Tibial artery (tissue), 4 donors: Measurements from ENCODE around the gene MFSD6.

Experiments
- DNase-seq, 2 donors: peaks; one replicate each; pipeline ENCODE4 v3.0.0-alpha.2; 2019
- H3K27ac ChIP-seq, 2 donors: fragments of 200-600 bp; sonication (generic) in 1 of 2; 1 replicate in 1 of 2; 2 replicates in 1 of 2; pipeline ENCODE4 v1.5.1; 2018 to 2019; ENCODE audit warnings: mild to moderate bottlenecking in 1 of 2
- H3K27me3 ChIP-seq, 2 donors: fragments of 200-600 bp; sonication (generic) in 1 of 2; one replicate each; pipeline versions ENCODE4 v1.5.1 to v1.6.0; 2016 to 2019
- H3K36me3 ChIP-seq, 3 donors: fragments of 200-600 bp; sonication (generic) in 2 of 3; one replicate each; pipeline ENCODE4 v1.5.1; 2016 to 2019; ENCODE audit warnings: mild to moderate bottlenecking in 2 of 3
- H3K4me1 ChIP-seq, 4 donors: fragments of 200-600 bp; sonication (generic) in 2 of 4; 1 replicate in 3 of 4; 2 replicates in 1 of 4; pipeline ENCODE4 v1.5.1; 2016 to 2019
- H3K4me3 ChIP-seq, 2 donors: fragments of 200-600 bp; sonication (generic) in 1 of 2; 1 replicate in 1 of 2; 2 replicates in 1 of 2; pipeline ENCODE4 v1.5.1; 2018 to 2019; ENCODE audit warnings: mild to moderate bottlenecking in 2 of 2
- H3K9me3 ChIP-seq, 3 donors: fragments of 200-600 bp; sonication (generic) in 1 of 3; one replicate each; pipeline ENCODE4 v1.5.1; 2016 to 2019
- CTCF ChIP-seq, 2 experiments: fragments of 200-600 bp in 1 of 2; fragments of 450-650 bp in 1 of 2; IDR thresholded peaks; one replicate each; pipeline ENCODE4 v1.5.1; 2017 to 2019; ENCODE audit warnings: antibody characterized with exemption in 2 of 2, mild to moderate bottlenecking in 1 of 2, moderate library complexity in 1 of 2
- intact Hi-C: fragments of 100-400 bp; cut with DNase I; formaldehyde crosslinking; loops from one replicate; pipeline ENCODE4 v1.15.0; 2023; ENCODE audit warnings: low total_unique reads

Gene MFSD6

GRCh38 chr2:190469771-190470170, 61.6 kb downstream of the MFSD6 start:
- no peaks in the 10 kb centered on the region for H3K9me3 ChIP-seq
- peak overlapping the region; percentile 15 to 66 for H3K27ac ChIP-seq
- H3K36me3 ChIP-seq, result peaks cover 4 to 7% (median 6%) of the 10 kb centered on the region in 3 donors
- H3K4me3 ChIP-seq, result no peak overlapping the region
- no peak for TF ChIP-seq CTCF (IDR thresholded peaks at IDR 0.05)
- no peaks in the 10 kb centered on the region for H3K27me3 ChIP-seq
- no peak for DNase-seq
- intact Hi-C loops, result no loop called here
- H3K4me1 ChIP-seq, result peaks cover 0 to 34% (median 19%) of the 10 kb centered on the region in 4 donors

GRCh38 chr2:190470256-190470826, 62.2 kb downstream of the MFSD6 start:
- H3K27me3 ChIP-seq, result no peaks in the 10 kb centered on the region
- peaks cover 4 to 7% (median 6%) of the 10 kb centered on the region in 3 donors for H3K36me3 ChIP-seq
- H3K4me1 ChIP-seq, result peaks cover 0 to 34% (median 19%) of the 10 kb centered on the region in 4 donors
- no peaks in the 10 kb centered on the region for H3K9me3 ChIP-seq
- TF ChIP-seq CTCF (IDR thresholded peaks at IDR 0.05), result no peak
- no peak overlapping the region for H3K4me3 ChIP-seq
- intact Hi-C loops, result no loop called here
- H3K27ac ChIP-seq, result peak overlapping the region in 1 of 2 donors; percentile 66
- no peak for DNase-seq

- intact Hi-C loops, result no loop called here
- no peak overlapping the region for H3K27ac ChIP-seq
These were observed 69.7 kb downstream of the MFSD6 start for GRCh38 chr2:190477661-190478454.

GRCh38 chr2:190478572-190479195, 70.5 kb downstream of the MFSD6 start:
- Histone ChIP-seq H3K27me3 (no peaks in the 10 kb centered on the region), H3K4me1 (peaks cover 0 to 8% (median 2%) of the 10 kb centered on the region in 4 donors), H3K27ac (no peak overlapping the region), H3K4me3 (no peak overlapping the region), H3K9me3 (no peaks in the 10 kb centered on the region), H3K36me3 (no peaks in the 10 kb centered on the region)
- DNase-seq, result no peak
- TF ChIP-seq CTCF (IDR thresholded peaks at IDR 0.05), result no peak
- intact Hi-C loops, result no loop called here

More at GRCh38 chr2:190477661-190478454, 69.7 kb downstream of the MFSD6 start:
- TF ChIP-seq CTCF (IDR thresholded peaks at IDR 0.05), result no peak
- Histone ChIP-seq H3K27me3 (no peaks in the 10 kb centered on the region), H3K36me3 (no peaks in the 10 kb centered on the region), H3K9me3 (no peaks in the 10 kb centered on the region), H3K4me3 (no peak overlapping the region), H3K4me1 (peaks cover 0 to 8% (median 2%) of the 10 kb centered on the region in 4 donors)
- DNase-seq, result no peak

GRCh38 chr2:190481339-190481738, 73.2 kb downstream of the MFSD6 start:
- DNase-seq, result no peak

More at GRCh38 chr2:190481339-190481738, 73.2 kb downstream of the MFSD6 start:
- intact Hi-C loops, result no loop called here
- Histone ChIP-seq H3K27ac (no peak overlapping the region), H3K9me3 (no peaks in the 10 kb centered on the region), H3K36me3 (no peaks in the 10 kb centered on the region), H3K4me1 (peaks cover 0 to 8% (median 2%) of the 10 kb centered on the region in 4 donors), H3K27me3 (no peaks in the 10 kb centered on the region), H3K4me3 (no peak overlapping the region)
- TF ChIP-seq CTCF (IDR thresholded peaks at IDR 0.05), result no peak
